H4 (cell line): ENCODE data around the gene EIF5B. TPM values are rescaled to one million over a fixed set of nuclear protein-coding genes. Genes with fewer than 3 reads are reported as not detected.

Experiments
- DNase-seq: peaks from one replicate; pipeline ENCODE4 v3.0.0-alpha.2; 2015; ENCODE audit warnings: low spot score
- total RNA-seq: library from RNA; depleted of rRNA; stranded (reverse); fragments of >200 nt; shearing (Covaris generic); gene quantifications from 2 replicates; pipeline ENCODE4 v1.2.3, GENCODE V29; 2014

Gene EIF5B
- total RNA-seq, 1 experiment from 2014 or later = 11.7 TPM

- DNase-seq = no peak
Measured at GRCh38 chr2:99373144-99373543, 36.0 kb downstream of the EIF5B start.

- DNase-seq = no peak
Measured at GRCh38 chr2:99374747-99375146, 37.6 kb downstream of the EIF5B start.

GRCh38 chr2:99376254-99376864 lies 39.2 kb downstream of the EIF5B start:
- no peak for DNase-seq

- no peak for DNase-seq
Measured at GRCh38 chr2:99377879-99378278, 40.7 kb downstream of the EIF5B start.

GRCh38 chr2:99380376-99381010 lies 43.3 kb downstream of the EIF5B start:
- no peak for DNase-seq

- DNase-seq = no peak
Measured at GRCh38 chr2:99382143-99382542, 45.0 kb downstream of the EIF5B start.

GRCh38 chr2:99386011-99386410 lies 48.8 kb downstream of the EIF5B start:
- no peak for DNase-seq

- no peak for DNase-seq
Measured at GRCh38 chr2:99388892-99389291, 51.7 kb downstream of the EIF5B start.

- DNase-seq = no peak
Measured at GRCh38 chr2:99389371-99389770, 52.2 kb downstream of the EIF5B start.

GRCh38 chr2:99389946-99390345 lies 52.8 kb downstream of the EIF5B start:
- DNase-seq = no peak

- no peak for DNase-seq
Measured at GRCh38 chr2:99395589-99396130, 58.5 kb downstream of the EIF5B start.

- no peak for DNase-seq
Measured at GRCh38 chr2:99397266-99397920, 60.2 kb downstream of the EIF5B start.

GRCh38 chr2:99398303-99398702 lies 61.1 kb downstream of the EIF5B start:
- DNase-seq = no peak

GRCh38 chr2:99399063-99399462 lies 61.9 kb downstream of the EIF5B start:
- DNase-seq = no peak

- no peak for DNase-seq
Measured at GRCh38 chr2:99399795-99400194, 62.6 kb downstream of the EIF5B start.

- DNase-seq = no peak
Measured at GRCh38 chr2:99401841-99402240, 64.7 kb downstream of the EIF5B start.

GRCh38 chr2:99403084-99403483 lies 65.9 kb downstream of the EIF5B start:
- DNase-seq = no peak

GRCh38 chr2:99403524-99403923 lies 66.3 kb downstream of the EIF5B start:
- DNase-seq = no peak

GRCh38 chr2:99404039-99404796 lies 67.0 kb downstream of the EIF5B start:
- no peak for DNase-seq

GRCh38 chr2:99404797-99405669 lies 67.8 kb downstream of the EIF5B start:
- DNase-seq = no peak

- no peak for DNase-seq
Measured at GRCh38 chr2:99406137-99406536, 68.9 kb downstream of the EIF5B start.
